Stimulated activated CD4-positive, alpha-beta T cell treated with anti-CD3 and anti-CD28 coated beads, Interleukin-1b, Interleukin-23, amount 100 ng/mL, for 1 hour (primary cell): ENCODE results near the gene SBK1.
"Not testable (repeated sequence)": the region's sequence is repeated elsewhere in the genome, so short reads cannot be mapped to it uniquely, and the experiment has no call there.

Experiments
- DNase-seq, 2 donors: peaks; one replicate each; pipeline ENCODE4 v3.0.0-alpha.2; 2020; ENCODE audit warnings: low read depth in 2 of 2

Gene SBK1

DNA sequence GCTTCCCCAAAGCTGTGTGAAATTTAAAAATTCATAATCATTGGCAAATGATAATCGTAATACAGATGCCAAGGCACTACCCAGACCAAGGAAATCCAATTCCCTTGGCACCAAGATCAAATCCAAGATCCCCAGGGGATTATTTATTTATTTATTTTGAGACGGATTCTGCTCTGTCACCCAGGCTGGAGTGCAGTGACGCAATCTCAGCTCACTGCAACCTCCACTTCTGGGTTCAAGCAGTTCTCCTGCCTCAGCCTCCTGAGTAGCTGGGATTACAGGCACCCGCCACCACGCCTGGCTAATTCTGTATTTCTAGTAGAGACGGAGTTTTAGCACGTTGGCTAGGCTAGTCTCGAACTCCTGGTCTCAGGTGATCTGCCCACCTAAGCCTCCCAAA is 43.4 kb downstream of the SBK1 start:
- not testable (repeated sequence) for DNase-seq

- not testable (repeated sequence) for DNase-seq
These were observed 44.8 kb downstream of the SBK1 start for GRCh38 chr16:28336940-28337710.

DNA sequence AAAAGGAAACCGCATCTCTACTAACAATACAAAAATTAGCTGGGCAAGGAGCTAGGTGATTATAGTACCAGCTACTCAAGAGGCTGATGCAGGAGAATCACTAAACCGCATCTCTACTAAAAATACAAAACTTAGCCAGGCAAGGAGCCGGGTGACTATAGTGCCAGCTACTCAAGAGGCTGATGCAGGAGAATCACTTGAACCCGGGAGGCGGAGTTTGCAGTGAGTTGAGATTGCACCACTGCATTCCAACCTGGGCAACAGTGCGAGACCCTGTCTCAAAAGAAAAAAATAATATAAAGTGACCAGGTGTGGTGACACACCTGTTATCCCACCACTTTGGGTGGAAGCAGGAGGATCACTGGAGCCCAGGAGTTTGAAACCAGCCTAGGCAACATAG is 45.9 kb downstream of the SBK1 start:
- DNase-seq, result not testable (repeated sequence)

DNA sequence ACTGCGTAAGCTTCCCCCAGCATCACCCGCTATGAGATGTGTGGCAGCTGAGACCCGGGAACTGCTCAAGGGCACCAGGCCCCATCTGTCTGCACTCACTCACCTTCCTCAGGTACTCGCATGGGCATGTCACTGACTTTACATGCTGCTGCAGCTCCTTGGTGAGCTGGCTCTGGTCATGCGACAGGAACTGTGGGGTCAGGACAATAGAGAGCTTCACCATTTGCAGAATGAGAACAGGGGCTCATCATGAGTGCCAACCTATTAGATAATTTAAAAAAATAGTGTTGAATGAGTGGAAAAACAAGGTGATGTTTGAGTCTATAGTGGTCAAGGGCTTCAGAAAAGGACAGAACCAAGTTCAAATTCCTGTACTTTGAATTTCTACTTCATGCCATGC is 70.3 kb downstream of the SBK1 start:
- not testable (repeated sequence) for DNase-seq

DNA sequence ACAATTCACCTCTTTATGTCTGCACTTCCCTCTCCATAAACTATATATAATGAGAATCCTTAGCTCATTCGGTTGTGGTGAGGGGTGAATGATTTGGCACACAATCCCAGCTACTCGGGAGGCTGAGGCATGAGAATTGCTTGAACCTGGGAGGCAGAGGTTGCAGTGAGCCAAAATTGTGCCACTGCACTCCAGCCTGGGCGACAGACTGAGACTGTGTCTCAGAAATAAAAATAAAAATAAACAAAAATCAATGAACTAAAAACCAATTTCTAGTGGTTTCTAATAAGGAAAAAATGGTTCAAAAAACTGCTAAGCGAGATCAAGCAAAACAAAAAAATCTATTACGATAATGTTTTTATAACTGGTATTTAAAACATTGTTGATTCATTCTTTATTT is 71.1 kb downstream of the SBK1 start, which contains the start of gene NPIPB6:
TSS of gene NPIPB6 (minus strand) at position 101 of the 400 bp plus-strand sequence. CDS start 686 bp downstream, outside the sequence.
- not testable (repeated sequence) for DNase-seq

DNA sequence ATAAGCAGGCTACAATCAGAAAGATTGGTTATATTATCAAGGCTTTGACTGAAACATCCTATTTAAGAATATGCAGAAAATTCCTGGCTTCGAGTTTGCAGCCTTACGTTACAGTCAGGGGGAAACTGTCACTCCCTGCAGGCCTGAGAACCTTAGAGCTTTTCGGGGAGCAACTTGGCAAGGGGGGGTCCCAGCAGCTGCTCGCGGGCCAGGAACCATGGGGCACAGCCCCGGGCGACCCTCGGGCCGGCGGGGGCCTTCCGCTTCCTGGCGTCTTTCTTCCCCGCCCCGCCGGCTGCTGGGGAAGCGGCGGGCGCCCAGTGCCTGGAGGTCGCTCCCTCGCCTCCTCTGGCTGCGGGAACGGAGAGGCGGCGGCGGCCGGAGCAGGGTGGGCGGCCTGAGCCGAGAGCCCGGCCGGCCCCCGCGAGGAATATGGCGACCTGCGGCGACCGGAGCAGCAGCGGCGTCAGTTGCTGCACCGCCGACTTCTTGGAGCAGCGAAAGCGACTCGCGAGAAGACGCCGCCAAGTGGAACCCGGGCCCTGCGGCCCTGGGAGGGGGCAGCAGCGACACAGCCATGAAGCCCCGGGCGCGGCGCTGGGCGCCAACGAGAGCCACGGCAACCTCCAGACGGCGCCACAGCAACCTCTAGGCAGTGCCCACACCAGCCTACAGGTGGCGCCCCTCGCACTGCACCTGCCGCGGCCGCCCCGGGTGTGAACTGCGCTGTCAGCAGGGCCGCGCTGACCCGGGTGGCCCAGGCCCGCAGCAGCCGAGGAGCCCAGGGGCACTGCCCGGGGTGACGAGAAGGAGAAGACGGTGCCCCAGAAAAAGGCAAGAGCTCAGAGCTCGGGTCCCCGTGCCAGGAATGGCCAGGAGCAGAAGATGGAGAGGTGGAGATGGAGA is 72.2 kb downstream of the SBK1 start:
- DNase-seq, result not testable (repeated sequence)

GRCh38 chr16:28367926-28368325 is 75.6 kb downstream of the SBK1 start:
- not testable (repeated sequence) for DNase-seq
